Stimulated activated CD4-positive, alpha-beta T cell treated with anti-CD3 and anti-CD28 coated beads, Interleukin-2, amount 100 ng/mL, for 4 hours (primary cell): Measurements from ENCODE around the gene SEC14L1.

Experiments used
- DNase-seq: peaks from one replicate; pipeline ENCODE4 v3.0.0-alpha.2; 2020; ENCODE audit warnings: low read depth

The SEC14L1 gene

GRCh38 chr17:77163001-77163400, 22.2 kb downstream of the SEC14L1 start:
- DNase-seq: no peak

- no peak for DNase-seq
Measured at GRCh38 chr17:77163511-77164280, 22.9 kb downstream of the SEC14L1 start.

- DNase-seq: no peak
Measured at GRCh38 chr17:77164483-77165091, 23.8 kb downstream of the SEC14L1 start.

GRCh38 chr17:77165577-77165976, 24.8 kb downstream of the SEC14L1 start:
- no peak for DNase-seq

GRCh38 chr17:77167472-77168306, 26.9 kb downstream of the SEC14L1 start:
- no peak for DNase-seq

GRCh38 chr17:77173104-77173503, 32.3 kb downstream of the SEC14L1 start:
- DNase-seq: no peak

- no peak for DNase-seq
Measured at GRCh38 chr17:77174928-77175661, 34.3 kb downstream of the SEC14L1 start.

GRCh38 chr17:77177002-77177741, 36.4 kb downstream of the SEC14L1 start:
- DNase-seq: no peak

GRCh38 chr17:77178050-77178449, 37.3 kb downstream of the SEC14L1 start:
- no peak for DNase-seq

GRCh38 chr17:77178563-77178962, 37.8 kb downstream of the SEC14L1 start:
- no peak for DNase-seq

GRCh38 chr17:77180503-77181357, 40.0 kb downstream of the SEC14L1 start:
- DNase-seq: no peak

- DNase-seq: no peak
Measured at GRCh38 chr17:77182205-77183172, 41.7 kb downstream of the SEC14L1 start.

GRCh38 chr17:77184474-77184873, 43.7 kb downstream of the SEC14L1 start:
- DNase-seq: no peak

- no peak for DNase-seq
Measured at GRCh38 chr17:77185137-77185536, 44.4 kb downstream of the SEC14L1 start.

- no peak for DNase-seq
Measured at GRCh38 chr17:77186141-77186604, 45.4 kb downstream of the SEC14L1 start.

GRCh38 chr17:77188084-77189066, 47.6 kb downstream of the SEC14L1 start:
- no peak for DNase-seq

GRCh38 chr17:77189148-77189547, 48.4 kb downstream of the SEC14L1 start:
- no peak for DNase-seq

- DNase-seq: no peak
Measured at GRCh38 chr17:77190576-77190975, 49.8 kb downstream of the SEC14L1 start.
